ENCODE results near the gene LINGO1.

- TF ChIP-seq POLR2A (IDR thresholded peaks at IDR 0.05) (no peak), CTCF (IDR thresholded peaks at IDR 0.05) (no peak)
These were observed 63.0 kb downstream of the LINGO1 start for GRCh38 chr15:77569729-77570125.

Measured in thyroid gland (tissue), 4 donors.